Mesenteric fat pad (tissue), 1 donor: ENCODE data around the gene APOB. TPM values are rescaled to one million over a fixed set of nuclear protein-coding genes. Genes with fewer than 3 reads are reported as not detected.

Experiments
- DNase-seq: peaks from one replicate; pipeline ENCODE4 v3.0.0-alpha.2; 2020; ENCODE audit warnings: low spot score
- total RNA-seq: library from RNA; stranded (reverse); fragmentation: NEBNext Ultra II Directional; extraction: Animal tissue kit (Norgen Biotek cat#: 25700); gene quantifications from one replicate; pipeline ENCODE4 v1.2.1, GENCODE V29; 2021
- donor health status: DM: yes; HTN: yes; CAD: no.

APOB gene
- total RNA-seq, 1 donor from 2014 or later: 8.5 TPM

- no peak for DNase-seq
Observed at GRCh38 chr2:21006423-21007128, 37.3 kb downstream of the APOB start.

- no peak for DNase-seq
Observed at GRCh38 chr2:21005700-21006422, 38.0 kb downstream of the APOB start.

- DNase-seq: no peak
Observed at GRCh38 chr2:21005111-21005699, 38.7 kb downstream of the APOB start.

GRCh38 chr2:21004181-21004572, 39.7 kb downstream of the APOB start:
- DNase-seq: no peak

- DNase-seq: no peak
Observed at GRCh38 chr2:21003572-21004180, 40.2 kb downstream of the APOB start.

GRCh38 chr2:21002814-21003192, 41.1 kb downstream of the APOB start:
- DNase-seq: no peak

- DNase-seq: no peak
Observed at GRCh38 chr2:21001988-21002813, 41.7 kb downstream of the APOB start.

- DNase-seq: no peak
Observed at GRCh38 chr2:21001225-21001946, 42.5 kb downstream of the APOB start.

GRCh38 chr2:20999906-21000645, 43.8 kb downstream of the APOB start:
- no peak for DNase-seq

- DNase-seq: no peak
Observed at GRCh38 chr2:20998972-20999905, 44.6 kb downstream of the APOB start.

GRCh38 chr2:20997953-20998722, 45.7 kb downstream of the APOB start:
- DNase-seq: no peak

- DNase-seq: no peak
Observed at GRCh38 chr2:20994130-20994529, 49.7 kb downstream of the APOB start.

GRCh38 chr2:20992201-20992711, 51.6 kb downstream of the APOB start:
- no peak for DNase-seq

GRCh38 chr2:20990442-20991430, 53.1 kb downstream of the APOB start:
- DNase-seq: no peak

GRCh38 chr2:20989404-20989803, 54.5 kb downstream of the APOB start:
- DNase-seq: no peak

- no peak for DNase-seq
Observed at GRCh38 chr2:20988905-20989304, 55.0 kb downstream of the APOB start.
